Psoas muscle (tissue), 8 donors: ENCODE data around the gene CUTC. TPM values are rescaled to one million over a fixed set of nuclear protein-coding genes. Genes with fewer than 3 reads are reported as not detected.
A peak's percentile ranks its signal among the peaks of the same experiment; 100 is the strongest.

Source experiments
- ATAC-seq, 4 donors: fragments of 200-7000 bp; cut with Tn5 transposase; one replicate each; pipeline ENCODE4 v1.9.1; 2020; ENCODE audit warnings: moderate library complexity in 3 of 4, mild to moderate bottlenecking in 2 of 4
- DNase-seq, 2 donors: peaks; one replicate each; pipeline ENCODE4 v3.0.0-alpha.2; 2020
- H3K27ac ChIP-seq: fragments of 200-600 bp; one replicate; pipeline ENCODE4 v1.8.0; 2022
- H3K27me3 ChIP-seq, 3 donors: fragments of 200-600 bp in 1 of 3; one replicate each; pipeline versions ENCODE4 v1.6.1 to v1.8.0; 2013 to 2022; ENCODE audit warnings: low read length in 2 of 3, mild to moderate bottlenecking in 2 of 3, moderate library complexity in 1 of 3; ENCODE audit not compliant: insufficient read depth in 3 of 3
- H3K36me3 ChIP-seq, 2 donors: fragments of 200-600 bp in 1 of 2; one replicate each; pipeline versions ENCODE4 v1.6.1 to v1.8.0; 2013 to 2022; ENCODE audit warnings: low read depth in 1 of 2, mild to moderate bottlenecking in 1 of 2, moderate library complexity in 1 of 2; ENCODE audit not compliant: insufficient read depth in 1 of 2
- H3K4me1 ChIP-seq: fragments of 200-600 bp; one replicate; pipeline ENCODE4 v1.8.0; 2022
- H3K4me3 ChIP-seq: fragments of 200-600 bp; one replicate; pipeline ENCODE4 v1.8.0; 2022; ENCODE audit warnings: mild to moderate bottlenecking
- H3K9me3 ChIP-seq: fragments of 200-600 bp; one replicate; pipeline ENCODE4 v1.8.0; 2022
- CTCF ChIP-seq: fragments of 200-600 bp; IDR thresholded peaks from one replicate; pipeline ENCODE4 v1.8.0; 2022; ENCODE audit warnings: antibody characterized with exemption
- WGBS, 3 donors: extraction: QIAGEN DNeasy Blood & Tissue Kit; methylation state at CpG; one replicate each; pipeline versions ENCODE4 v1.1.6 to v1.1.7; 2013; 5-methylcytosine and 5-hydroxymethylcytosine counted together
- intact Hi-C, 2 donors: fragments of 100-400 bp; cut with DNase I; formaldehyde crosslinking; loops; one replicate each; pipeline versions ENCODE4 v1.11.0 to v1.14.2; 2022
- polyA plus RNA-seq, 3 donors: library from polyadenylated mRNA; stranded (reverse); fragments of 200-250 nt; gene quantifications; one replicate each; pipeline ENCODE4 v1.2.3, GENCODE V29; 2013
- total RNA-seq, 4 donors: library from RNA; stranded (reverse); fragmentation: NEBNext Ultra II Directional in 2 of 4; extraction: Animal tissue kit (Norgen Biotek cat#: 25700) in 2 of 4; gene quantifications; one replicate each; pipeline versions ENCODE4 v1.2.1 to v1.2.4, GENCODE V29; 2021 to 2023
- donor health status: healthy with polysubstance abuse.
- donor health status: DM: no; HTN: no; CAD: no; lungs with moderate emphysema.
- donor health status: Bipolar disorder and iron deficiency.
- donor health status: healthy.
- donor health status: DM: yes; HTN: yes; CAD: no.
- donor health status: DM: no; HTN: no; CAD: no.
- donor health status: DM: no; HTN: no; CAD: no.
- donor health status: DM: yes; HTN: yes; CAD: no.

The CUTC gene
- total and polyA plus RNA-seq, 7 donors: 52.8 to 179 (median 132) TPM

GRCh38 chr10:99770408-99771045 lies 38.5 kb downstream of the CUTC start:
- H3K27ac ChIP-seq: peak overlapping the region; percentile 78
- H3K9me3 ChIP-seq: no peaks in the 10 kb centered on the region
- ATAC-seq: peak; percentile 82 to 94 (median 86)
- no peaks in the 10 kb centered on the region for H3K36me3 ChIP-seq
- DNase-seq: no peak
- peak overlapping the region; percentile 23 for H3K4me3 ChIP-seq
- TF ChIP-seq CTCF: no peak
- H3K27me3 ChIP-seq: no peaks in the 10 kb centered on the region
- 25 to 47% (median 31%) methylated on average over 4 of the region's 4 CpGs for WGBS, 3 donors
- H3K4me1 ChIP-seq: peaks cover 12% of the 10 kb centered on the region
- intact Hi-C loops: loop anchor here in 1 of 2 donors (2.0 kb wide), 1 partner anchor 38 kb away; the partner anchor contains the start of genes COX15 and CUTC

- Histone ChIP-seq H3K4me1 (peaks cover 12% of the 10 kb centered on the region), H3K27me3 (no peaks in the 10 kb centered on the region), H3K9me3 (no peaks in the 10 kb centered on the region), H3K4me3 (no peak overlapping the region), H3K27ac (no peak overlapping the region), H3K36me3 (no peaks in the 10 kb centered on the region)
- intact Hi-C loops: no loop called here
- no peak for DNase-seq
- no peak for TF ChIP-seq CTCF
- peak in 2 of 4 donors; percentile 51 to 59 for ATAC-seq
Measured at GRCh38 chr10:99775850-99776249, 43.8 kb downstream of the CUTC start.

GRCh38 chr10:99777918-99778714 lies 46.1 kb downstream of the CUTC start:
- intact Hi-C loops: no loop called here

GRCh38 chr10:99779335-99779734 lies 47.3 kb downstream of the CUTC start:
- WGBS, 3 donors: 31 to 43% (median 35%) methylated on average over 4 of the region's 4 CpGs
- peak overlapping the region; percentile 29 for H3K4me3 ChIP-seq
- H3K36me3 ChIP-seq: no peaks in the 10 kb centered on the region
- peaks cover 17% of the 10 kb centered on the region for H3K4me1 ChIP-seq
- DNase-seq: no peak
- peak in 3 of 4 donors; percentile 65 to 75 (median 66) for ATAC-seq
- no peaks in the 10 kb centered on the region for H3K27me3 ChIP-seq
- intact Hi-C loops: no loop called here
- no peaks in the 10 kb centered on the region for H3K9me3 ChIP-seq
- TF ChIP-seq CTCF: no peak
- H3K27ac ChIP-seq: peak overlapping the region; percentile 75

More at GRCh38 chr10:99777918-99778714, 46.1 kb downstream of the CUTC start:
- no peak overlapping the region for H3K27ac ChIP-seq
- no peak overlapping the region for H3K4me3 ChIP-seq
- ATAC-seq (peak in 1 of 4 donors; percentile 58), DNase-seq (no peak)
- H3K9me3 ChIP-seq: no peaks in the 10 kb centered on the region
- 75 to 96% (median 94%) methylated on average over 1 of the region's 1 CpG for WGBS, 3 donors
- H3K27me3 ChIP-seq: no peaks in the 10 kb centered on the region
- peaks cover 12% of the 10 kb centered on the region for H3K4me1 ChIP-seq
- no peak for TF ChIP-seq CTCF
- no peaks in the 10 kb centered on the region for H3K36me3 ChIP-seq
